Thoracic aorta (tissue), 2 donors: ENCODE measurements around the gene MYO18B. TPM values are rescaled to one million over a fixed set of nuclear protein-coding genes. Genes with fewer than 3 reads are reported as not detected.

Experiments
- ATAC-seq: fragments of 150-250 bp; one replicate; pipeline ENCODE4 v1.8.0; 2017; ENCODE audit warnings: low read depth; ENCODE audit not compliant: insufficient number of reproducible peaks, low FRiP score
- DNase-seq: peaks from one replicate; pipeline ENCODE4 v3.0.0-alpha.2; 2020; ENCODE audit warnings: low spot score
- H3K27ac ChIP-seq, 2 donors: fragments of 200-600 bp; sonication (generic); 1 replicate in 1 of 2; 2 replicates in 1 of 2; pipeline ENCODE4 v1.5.1; 2016; ENCODE audit warnings: mild to moderate bottlenecking in 2 of 2, moderate library complexity in 2 of 2
- H3K27me3 ChIP-seq: fragments of 200-600 bp; sonication (generic); replicated peaks from 2 replicates; pipeline ENCODE4 v1.6.0; 2016; ENCODE audit warnings: mild to moderate bottlenecking; ENCODE audit not compliant: insufficient read depth
- H3K36me3 ChIP-seq: fragments of 200-600 bp; sonication (generic); one replicate; pipeline ENCODE4 v1.5.1; 2016
- H3K4me1 ChIP-seq, 2 donors: fragments of 200-600 bp; sonication (generic); 1 replicate in 1 of 2; 2 replicates in 1 of 2; pipeline versions ENCODE4 v1.5.1 to v1.6.0; 2016; ENCODE audit warnings: low read depth in 2 of 2, mild to moderate bottlenecking in 1 of 2; ENCODE audit not compliant: control insufficient read depth in 1 of 2
- H3K4me3 ChIP-seq: fragments of 200-600 bp; sonication (generic); 2 replicates; pipeline ENCODE4 v1.5.1; 2016; ENCODE audit warnings: mild to moderate bottlenecking
- H3K9me3 ChIP-seq: fragments of 200-600 bp; sonication (generic); 2 replicates; pipeline ENCODE4 v1.5.1; 2016
- CTCF ChIP-seq: fragments of 200-600 bp; sonication (generic); IDR thresholded peaks from one replicate; pipeline ENCODE4 v1.5.1; 2019; ENCODE audit warnings: antibody characterized with exemption
- total RNA-seq, 2 donors: library from RNA; depleted of rRNA; stranded (reverse); fragments of >200 nt; gene quantifications; one replicate each; pipeline versions ENCODE4 v1.1.0 to v1.2.3, GENCODE V29; 2016

The MYO18B gene
- total RNA-seq, 2 donors from 2014 or later = 45.6 to 73.5 TPM

DNA sequence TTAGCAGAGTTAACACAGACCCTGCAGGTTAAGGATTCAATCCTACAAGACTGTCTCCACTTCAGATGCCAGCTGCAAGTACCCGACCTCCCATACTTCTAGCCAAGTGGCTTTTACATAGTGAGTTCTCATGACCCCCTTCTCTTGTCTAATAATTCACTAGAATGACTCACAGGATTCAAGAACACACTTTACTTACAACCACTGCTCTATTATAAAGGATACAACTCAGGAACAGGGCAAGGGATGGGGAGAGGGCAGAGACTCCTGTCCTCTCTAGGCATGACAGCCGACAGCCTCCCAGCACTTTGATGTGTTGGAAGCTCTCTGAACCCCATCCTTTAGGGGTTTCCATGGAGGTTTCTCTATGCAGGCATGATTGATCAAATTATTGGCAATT, 60.0 kb downstream of the MYO18B start:
- no peaks in the 10 kb centered on the region for H3K27me3 ChIP-seq
- no peak overlapping the region for H3K27ac ChIP-seq
- no peaks in the 10 kb centered on the region for H3K4me1 ChIP-seq
- peaks cover 23% of the 10 kb centered on the region for H3K36me3 ChIP-seq
- TF ChIP-seq CTCF = no peak
- no peak overlapping the region for H3K4me3 ChIP-seq
- DNase-seq = no peak
- ATAC-seq = no peak
- H3K9me3 ChIP-seq = no peaks in the 10 kb centered on the region

- TF ChIP-seq CTCF = no peak
- peaks cover 24% of the 10 kb centered on the region for H3K36me3 ChIP-seq
- H3K27ac ChIP-seq = no peak overlapping the region
- no peak for ATAC-seq
- H3K9me3 ChIP-seq = no peaks in the 10 kb centered on the region
- no peaks in the 10 kb centered on the region for H3K4me1 ChIP-seq
- no peak for DNase-seq
- no peaks in the 10 kb centered on the region for H3K27me3 ChIP-seq
- H3K4me3 ChIP-seq = no peak overlapping the region
Measured at GRCh38 chr22:25804676-25805075, 62.7 kb downstream of the MYO18B start.

- ATAC-seq = no peak
Measured at GRCh38 chr22:25806579-25806978, 64.6 kb downstream of the MYO18B start.

DNA sequence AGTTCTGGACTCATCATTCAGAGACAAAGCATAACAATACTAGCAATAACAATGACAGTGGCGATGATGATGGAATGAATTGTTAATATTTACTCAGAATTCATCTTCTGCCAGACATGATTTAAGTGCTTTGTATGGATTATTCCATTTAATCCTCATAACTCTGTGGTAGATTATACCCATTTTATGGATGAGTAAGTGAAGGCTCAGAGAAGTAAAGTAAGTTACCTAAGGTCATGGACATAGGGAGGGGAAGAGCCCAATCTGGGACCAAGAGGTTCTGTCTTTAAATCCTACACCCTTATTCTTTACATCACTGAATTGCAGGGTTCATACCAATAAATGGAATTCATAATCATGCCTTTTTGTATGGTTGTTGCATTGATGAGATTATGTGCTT, 72.7 kb downstream of the MYO18B start:
- TF ChIP-seq CTCF = no peak
- Histone ChIP-seq H3K9me3 (no peaks in the 10 kb centered on the region), H3K36me3 (no peaks in the 10 kb centered on the region), H3K27ac (no peak overlapping the region), H3K4me1 (peaks cover 0 to 4% of the 10 kb centered on the region in 2 donors), H3K4me3 (no peak overlapping the region), H3K27me3 (no peaks in the 10 kb centered on the region)
- ATAC-seq (no peak), DNase-seq (no peak)

More at GRCh38 chr22:25806579-25806978, 64.6 kb downstream of the MYO18B start:
- no peak for TF ChIP-seq CTCF
- Histone ChIP-seq H3K4me3 (no peak overlapping the region), H3K9me3 (no peaks in the 10 kb centered on the region), H3K36me3 (peaks cover 24% of the 10 kb centered on the region), H3K4me1 (no peaks in the 10 kb centered on the region), H3K27me3 (no peaks in the 10 kb centered on the region), H3K27ac (no peak overlapping the region)
- no peak for DNase-seq

- TF ChIP-seq CTCF = no peak
- Histone ChIP-seq H3K4me1 (peaks cover 0 to 4% of the 10 kb centered on the region in 2 donors), H3K4me3 (no peak overlapping the region), H3K36me3 (no peaks in the 10 kb centered on the region), H3K27ac (no peak overlapping the region), H3K27me3 (no peaks in the 10 kb centered on the region), H3K9me3 (no peaks in the 10 kb centered on the region)
- ATAC-seq (no peak), DNase-seq (no peak)
Measured at GRCh38 chr22:25815561-25815960, 73.6 kb downstream of the MYO18B start.
